ENCODE measurements around the gene ABCC1.

GRCh38 chr16:16158741-16159374, 209.4 kb downstream of the ABCC1 start:
- TF ChIP-seq EMX1 (CRISPR knock-in tag; IDR thresholded peaks at IDR 0.05) (no peak), CTCF (IDR thresholded peaks at IDR 0.05) (no peak), IRF1 (CRISPR knock-in tag; IDR thresholded peaks at IDR 0.05) (no peak), TP53 (CRISPR knock-in tag; IDR thresholded peaks at IDR 0.05) (no peak), NFE2L1 (CRISPR knock-in tag; IDR thresholded peaks at IDR 0.05) (no peak), TCF7 (CRISPR knock-in tag; IDR thresholded peaks at IDR 0.05; ENCODE audit: low read depth) (no peak), ATF2 (CRISPR knock-in tag; IDR thresholded peaks at IDR 0.05; ENCODE audit: borderline replicate concordance, low read depth) (no peak), MAX (CRISPR knock-in tag; IDR thresholded peaks at IDR 0.05) (no peak), ZNF396 (CRISPR knock-in tag; IDR thresholded peaks at IDR 0.05; ENCODE audit: borderline replicate concordance) (no peak), SP1 (CRISPR knock-in tag; conservative IDR thresholded peaks at IDR 0.05) (no peak), CREB1 (CRISPR knock-in tag; IDR thresholded peaks at IDR 0.05) (no peak), NR1H2 (CRISPR knock-in tag; IDR thresholded peaks at IDR 0.05) (no peak)
- TF ChIP-seq, protein P1, sequence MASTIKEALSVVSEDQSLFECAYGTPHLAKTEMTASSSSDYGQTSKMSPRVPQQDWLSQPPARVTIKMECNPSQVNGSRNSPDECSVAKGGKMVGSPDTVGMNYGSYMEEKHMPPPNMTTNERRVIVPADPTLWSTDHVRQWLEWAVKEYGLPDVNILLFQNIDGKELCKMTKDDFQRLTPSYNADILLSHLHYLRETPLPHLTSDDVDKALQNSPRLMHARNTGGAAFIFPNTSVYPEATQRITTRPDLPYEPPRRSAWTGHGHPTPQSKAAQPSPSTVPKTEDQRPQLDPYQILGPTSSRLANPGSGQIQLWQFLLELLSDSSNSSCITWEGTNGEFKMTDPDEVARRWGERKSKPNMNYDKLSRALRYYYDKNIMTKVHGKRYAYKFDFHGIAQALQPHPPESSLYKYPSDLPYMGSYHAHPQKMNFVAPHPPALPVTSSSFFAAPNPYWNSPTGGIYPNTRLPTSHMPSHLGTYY (CRISPR knock-in tag; IDR thresholded peaks at IDR 0.05) = no peak

Measured in WTC11 (cell line).